GM18505 (cell line): ENCODE results near the gene JAK2.
"Not testable (repeated sequence)": the region's sequence is repeated elsewhere in the genome, so short reads cannot be mapped to it uniquely, and the experiment has no call there.

ENCODE experiments used
- ATAC-seq: cut with Tn5 transposase; IDR thresholded peaks from one replicate; pipeline ENCODE4 v1.9.1; 2021; ENCODE audit not compliant: unreplicated experiment
- POLR2A ChIP-seq: IDR thresholded peaks from 4 replicates; pipeline ENCODE4 v1.6.1; 2011; ENCODE audit warnings: borderline replicate concordance; ENCODE audit not compliant: insufficient read depth, insufficient read length; ENCODE audit errors: extremely low read depth

JAK2 gene

DNA sequence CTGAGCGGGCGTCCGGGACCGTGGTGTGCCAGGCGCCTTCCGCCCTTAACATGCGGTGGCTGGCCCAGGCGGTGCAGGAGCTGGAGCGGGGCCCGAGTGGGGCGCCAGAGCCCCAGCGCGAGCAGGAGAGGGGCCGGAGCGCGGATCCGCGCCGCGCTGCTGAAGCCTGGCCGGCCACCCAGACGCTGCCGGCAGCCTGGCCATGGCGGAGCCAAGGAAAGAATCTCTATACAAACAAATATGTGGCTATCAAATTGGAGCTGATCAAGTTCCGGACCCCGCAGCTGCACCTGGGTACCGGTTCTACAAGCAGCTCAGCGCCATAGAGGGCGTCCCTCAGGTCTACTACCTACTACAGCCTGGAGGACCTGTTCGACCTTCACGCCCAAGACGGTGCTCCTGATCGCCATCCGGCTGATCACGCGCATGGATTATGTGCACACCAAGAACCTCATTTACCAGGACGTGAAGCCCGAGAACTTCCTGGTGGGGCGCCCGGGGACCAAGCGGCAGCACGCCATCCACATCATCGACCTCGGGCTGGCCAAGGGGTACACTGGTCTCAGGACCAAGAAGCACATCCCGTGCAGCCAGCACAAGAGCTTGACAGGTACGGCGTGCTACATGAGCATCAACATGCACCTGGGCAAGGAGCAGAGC is 55.8 kb downstream of the JAK2 start:
- no peak for ATAC-seq
- TF ChIP-seq POLR2A: no peak

DNA sequence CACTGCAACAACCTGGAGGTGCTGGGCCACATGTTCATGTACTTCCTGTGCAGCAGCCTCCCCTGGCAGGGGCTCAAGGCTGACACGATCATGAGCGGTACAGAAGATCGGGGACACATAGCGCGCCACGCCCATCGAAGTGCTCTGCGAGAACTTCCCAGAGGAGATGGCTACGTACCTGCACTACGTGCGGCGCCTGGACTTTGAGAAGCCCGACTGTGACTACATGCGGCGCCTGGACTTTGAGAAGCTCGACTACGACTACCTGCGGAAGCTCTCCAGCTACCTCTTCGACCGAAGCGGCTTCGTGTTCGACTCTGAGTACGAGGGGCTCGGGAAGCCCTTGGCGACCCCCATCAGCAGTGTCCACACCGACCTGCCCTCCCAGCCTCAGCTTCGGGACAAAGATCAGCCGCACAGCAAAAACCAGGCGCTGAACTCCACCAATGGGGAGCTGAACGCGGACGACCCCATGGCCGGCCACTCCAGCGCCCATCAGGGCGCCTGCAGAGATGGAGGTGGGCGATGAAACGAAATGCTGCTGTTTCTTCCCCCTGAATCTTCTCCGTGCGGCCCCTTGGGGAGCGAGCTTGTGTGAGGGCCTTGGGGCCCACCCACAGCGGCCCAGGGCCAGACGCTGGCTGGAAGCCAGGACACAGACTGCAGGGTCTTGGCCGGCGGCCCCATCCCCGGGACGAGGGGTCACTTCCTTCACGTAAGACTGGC is 56.5 kb downstream of the JAK2 start:
- no peak for TF ChIP-seq POLR2A
- ATAC-seq: no peak

DNA sequence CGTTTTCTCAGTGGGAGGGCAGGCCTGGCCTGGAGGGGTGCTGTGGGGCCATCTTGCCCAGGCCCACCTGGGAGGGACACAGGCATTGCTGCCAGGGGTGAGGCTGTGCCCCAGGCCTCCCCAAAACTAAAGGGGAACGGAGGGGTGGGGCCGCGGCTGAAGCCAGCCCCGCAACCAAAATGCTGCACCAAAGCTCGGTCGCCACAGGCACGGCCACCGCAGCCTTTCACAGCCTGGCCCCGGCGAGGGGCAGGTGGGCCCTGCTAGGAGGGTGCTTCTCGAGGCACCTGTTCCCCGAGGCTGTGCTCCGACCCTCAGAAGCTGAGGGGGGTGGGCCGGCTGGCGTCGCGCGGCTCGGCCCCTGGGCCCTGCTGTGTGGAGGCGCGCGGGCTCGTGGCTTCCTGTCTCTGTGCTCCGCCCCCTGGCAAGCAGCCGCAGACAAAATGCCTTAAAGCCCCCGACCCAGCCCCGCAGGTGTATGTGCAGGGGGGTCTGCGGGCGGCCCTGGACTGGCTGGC is 57.6 kb downstream of the JAK2 start:
- no peak for ATAC-seq
- TF ChIP-seq POLR2A: no peak

DNA sequence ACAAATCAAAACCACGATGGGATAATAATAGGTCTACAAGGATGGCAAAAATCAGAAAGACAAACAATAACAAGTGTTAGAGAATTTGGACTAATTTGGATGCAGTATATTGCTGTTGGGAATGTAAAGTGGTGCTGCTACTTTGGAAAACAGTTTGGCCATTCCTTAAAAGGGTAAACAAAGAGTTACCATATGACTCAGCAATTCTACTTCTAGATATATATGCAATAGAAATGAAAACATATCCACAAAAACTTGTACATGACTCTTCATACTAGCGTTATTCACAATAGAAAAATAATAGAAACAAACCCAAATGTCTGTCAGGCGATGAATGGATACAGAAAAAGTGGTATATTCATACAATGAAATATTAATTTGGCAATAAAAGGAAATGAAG is 58.3 kb downstream of the JAK2 start:
- no peak for ATAC-seq
- TF ChIP-seq POLR2A: no peak

DNA sequence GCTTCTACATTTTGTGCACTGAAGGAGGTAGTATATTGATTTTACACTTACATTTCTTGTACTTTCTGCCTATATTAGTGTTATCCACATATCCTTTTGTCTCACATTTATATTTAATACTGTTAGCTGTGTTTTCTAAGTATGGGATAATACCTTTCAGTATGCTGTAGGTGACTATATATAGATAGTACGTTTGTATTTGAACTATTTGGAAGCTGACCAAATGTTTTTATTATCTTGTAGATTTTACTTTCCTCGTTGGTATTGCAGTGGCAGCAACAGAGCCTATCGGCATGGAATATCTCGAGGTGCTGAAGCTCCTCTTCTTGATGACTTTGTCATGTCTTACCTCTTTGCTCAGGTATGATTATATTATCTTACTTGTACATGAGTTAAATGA is 59.1 kb downstream of the JAK2 start:
- TF ChIP-seq POLR2A: no peak
- ATAC-seq: no peak

DNA sequence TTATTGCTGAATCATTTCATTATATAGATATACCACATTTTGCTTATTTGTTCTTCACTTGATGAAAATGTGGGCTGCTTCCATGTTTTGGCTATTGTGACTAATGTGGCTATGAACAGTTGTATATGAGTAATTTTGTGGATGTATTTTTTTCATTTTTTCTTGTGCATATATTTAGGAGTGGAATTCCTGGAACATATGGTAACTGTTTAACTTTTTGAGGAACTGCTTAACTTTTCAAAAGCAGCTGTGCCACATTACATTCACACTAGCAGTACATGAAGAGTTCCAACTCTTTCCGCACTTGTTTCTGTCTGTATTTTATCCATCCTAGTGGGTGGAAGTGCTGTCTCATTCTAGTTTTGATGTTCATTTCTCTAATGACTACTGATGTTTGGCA is 67.8 kb downstream of the JAK2 start:
- TF ChIP-seq POLR2A: no peak
- no peak for ATAC-seq

DNA sequence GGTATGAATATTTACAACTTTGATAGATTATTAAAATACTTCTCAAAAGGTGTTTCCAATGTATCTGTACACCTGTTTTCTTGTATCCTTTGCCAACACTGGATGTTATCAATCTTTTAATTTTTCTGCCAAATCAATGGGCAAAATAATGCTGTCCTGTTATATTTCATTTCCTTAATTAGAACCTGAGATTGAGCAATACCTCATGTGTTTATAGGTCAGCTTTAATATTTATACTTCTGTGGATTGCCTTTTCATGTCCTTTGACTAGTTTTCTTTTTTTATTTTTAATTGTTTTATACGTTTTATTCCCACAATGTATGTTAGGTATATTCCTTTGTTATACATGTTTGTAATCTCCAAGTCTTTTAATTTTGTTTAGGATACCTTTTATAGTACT is 77.6 kb downstream of the JAK2 start:
- no peak for TF ChIP-seq POLR2A
- no peak for ATAC-seq

DNA sequence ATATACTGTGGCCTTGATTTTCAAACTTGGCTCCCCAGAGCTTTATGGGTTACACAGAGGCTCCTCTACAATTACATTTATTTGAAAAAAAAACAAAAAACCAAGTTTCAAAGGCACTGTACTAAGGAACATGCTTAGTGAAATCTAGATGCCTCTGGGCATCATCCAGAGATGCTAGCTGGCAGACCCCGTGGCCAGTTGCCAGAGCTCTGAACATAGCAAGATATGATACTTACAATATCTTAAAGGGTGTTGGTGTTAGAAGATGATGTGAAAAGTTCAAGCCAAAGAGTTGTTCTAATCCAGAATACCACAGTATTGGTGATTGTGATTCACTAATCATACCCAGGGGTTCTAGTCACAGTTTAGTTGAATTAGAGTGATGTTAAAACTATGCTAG is 87.8 kb downstream of the JAK2 start:
- no peak for TF ChIP-seq POLR2A
- ATAC-seq: no peak

DNA sequence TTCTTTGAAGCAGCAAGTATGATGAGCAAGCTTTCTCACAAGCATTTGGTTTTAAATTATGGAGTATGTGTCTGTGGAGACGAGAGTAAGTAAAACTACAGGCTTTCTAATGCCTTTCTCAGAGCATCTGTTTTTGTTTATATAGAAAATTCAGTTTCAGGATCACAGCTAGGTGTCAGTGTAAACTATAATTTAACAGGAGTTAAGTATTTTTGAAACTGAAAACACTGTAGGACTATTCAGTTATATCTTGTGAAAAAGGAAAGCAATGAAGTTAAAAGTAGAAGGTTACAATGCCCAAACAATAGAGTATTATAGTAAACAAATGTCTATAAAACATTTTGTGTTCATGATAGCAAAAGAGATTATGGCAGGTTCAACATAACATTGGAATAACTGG is 88.6 kb downstream of the JAK2 start:
- no peak for ATAC-seq
- TF ChIP-seq POLR2A: no peak

DNA sequence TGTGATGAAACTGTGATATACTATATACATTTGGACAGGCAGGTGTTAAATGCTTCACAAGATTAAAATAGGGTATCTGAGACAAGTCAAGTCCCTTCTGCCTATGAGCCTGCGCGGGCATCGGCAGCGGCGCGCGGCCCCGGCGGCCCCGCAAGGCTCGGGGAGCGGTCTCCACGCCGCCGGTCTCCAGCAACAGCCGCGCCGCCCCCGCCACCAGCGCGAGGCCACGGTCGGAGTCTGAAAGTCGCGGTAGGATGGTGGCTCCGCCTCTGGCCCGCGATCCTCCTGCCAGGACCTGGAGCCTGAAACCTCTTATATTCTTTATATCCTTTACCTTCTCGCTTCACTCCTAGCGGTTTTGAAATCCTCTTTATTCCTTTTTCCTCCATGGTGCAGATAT is 100.9 kb downstream of the JAK2 start:
- ATAC-seq: no peak
- TF ChIP-seq POLR2A: no peak

DNA sequence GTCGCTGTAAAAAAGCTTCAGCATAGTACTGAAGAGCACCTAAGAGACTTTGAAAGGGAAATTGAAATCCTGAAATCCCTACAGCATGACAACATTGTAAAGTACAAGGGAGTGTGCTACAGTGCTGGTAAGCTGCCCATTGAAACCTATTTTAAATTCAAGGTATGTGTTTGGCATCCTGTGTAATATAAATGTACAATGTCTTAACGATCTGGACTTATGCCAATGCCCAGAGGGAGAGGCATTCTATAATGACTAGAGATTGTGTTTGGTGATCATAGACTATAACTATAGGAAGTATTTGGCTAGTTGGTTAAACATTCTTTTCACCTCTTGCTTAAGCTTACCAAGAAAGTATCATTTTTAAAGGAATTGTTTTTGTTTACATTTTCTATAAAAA is 104.7 kb downstream of the JAK2 start:
- TF ChIP-seq POLR2A: no peak
- no peak for ATAC-seq

DNA sequence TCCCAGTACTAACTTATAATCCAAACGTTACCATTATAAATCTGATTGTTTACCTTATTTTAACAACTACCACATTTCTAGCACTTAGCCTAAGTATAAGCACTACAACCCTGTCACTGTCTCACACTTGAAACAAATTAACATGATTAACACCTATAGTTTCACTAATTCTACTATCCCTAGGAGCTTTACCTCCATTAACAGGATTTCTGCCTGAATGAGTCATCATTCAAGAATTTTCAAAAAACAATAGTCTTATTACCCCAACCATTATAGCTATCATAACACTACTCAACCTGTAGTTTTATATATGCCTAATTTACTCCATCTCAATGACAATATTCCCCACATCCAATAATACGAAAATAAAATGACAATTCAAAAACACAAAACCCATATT is 110.7 kb downstream of the JAK2 start:
- ATAC-seq: no peak
- no peak for TF ChIP-seq POLR2A

DNA sequence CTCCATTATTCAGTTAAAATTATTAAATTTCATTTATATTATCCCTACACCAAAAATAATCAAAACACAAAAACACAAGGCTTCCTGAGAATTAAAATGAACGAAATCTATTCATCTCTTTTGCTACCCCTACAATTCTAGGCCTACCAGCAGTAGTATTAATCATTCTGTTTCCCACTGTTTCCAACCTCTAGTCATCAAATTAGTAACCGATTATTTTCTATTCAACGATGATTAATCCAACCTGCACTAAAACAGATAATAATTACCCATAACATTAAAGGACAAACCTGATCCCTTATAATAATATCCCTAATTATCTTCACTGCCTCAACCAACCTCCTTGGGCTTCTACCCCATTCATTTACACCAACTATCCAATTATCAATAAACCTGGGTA is 114.4 kb downstream of the JAK2 start:
- no peak for ATAC-seq
- TF ChIP-seq POLR2A: no peak

DNA sequence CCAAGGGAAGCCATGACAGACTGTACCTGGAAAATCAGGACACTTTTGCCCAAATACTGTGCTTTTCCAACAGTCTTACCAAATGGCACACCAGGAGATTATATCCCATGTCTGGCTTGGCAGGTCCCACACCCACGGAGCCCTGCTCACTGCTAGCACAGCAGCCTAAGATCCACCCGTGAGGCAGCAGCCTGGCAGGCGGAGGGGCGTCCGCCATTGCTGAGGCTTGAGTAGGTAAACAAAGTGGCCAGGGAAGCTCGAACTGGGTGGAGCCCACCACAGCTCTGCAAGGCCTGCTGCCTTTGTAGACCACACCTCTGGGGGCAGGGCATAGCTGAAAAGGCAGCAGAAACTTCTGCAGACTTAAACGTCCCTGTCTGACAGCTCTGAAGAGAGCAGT is 116.1 kb downstream of the JAK2 start:
- not testable (repeated sequence) for ATAC-seq

DNA sequence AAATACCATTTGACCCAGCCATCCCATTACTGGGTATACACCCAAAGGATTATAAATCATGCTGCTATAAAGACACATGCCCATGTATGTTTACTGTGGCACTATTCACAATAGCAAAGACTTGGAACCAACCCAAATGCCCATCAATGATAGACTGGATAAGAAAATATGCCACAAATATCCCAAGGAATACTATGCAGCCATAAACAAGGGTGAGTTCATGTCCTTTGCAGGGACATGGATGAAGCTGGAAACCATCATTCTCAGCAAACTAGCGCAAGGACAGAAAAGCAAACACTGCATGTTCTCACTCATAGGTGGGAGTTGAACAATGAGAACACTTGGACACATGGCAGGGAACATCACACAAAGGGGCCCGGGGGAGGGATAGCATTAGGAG is 121.4 kb downstream of the JAK2 start:
- not testable (repeated sequence) for ATAC-seq
